B cell (primary cell): ENCODE measurements around the gene PAAF1. TPM values are rescaled to one million over a fixed set of nuclear protein-coding genes. Genes with fewer than 3 reads are reported as not detected.

Experiments used
- ATAC-seq: fragments of 200-7000 bp; cut with Tn5 transposase; one replicate; pipeline ENCODE4 v1.10.0; 2021; ENCODE audit warnings: low read depth, mild to moderate bottlenecking, moderate number of reproducible peaks, moderate library complexity
- CTCF ChIA-PET: fragments of 350-600 bp; sonication (Branson Sonifier 250); formaldehyde crosslinking; loops from one replicate; lab custom pipeline; 2021; ENCODE audit warnings: antibody characterized with exemption, inconsistent platforms; lab: Charles Lee
- POLR2A ChIA-PET: fragments of 350-600 bp; sonication (Branson Sonifier 250); formaldehyde crosslinking; loops from one replicate; lab custom pipeline; 2021; ENCODE audit warnings: antibody characterized with exemption; lab: Charles Lee
- DNase-seq: peaks from one replicate; pipeline ENCODE4 v3.0.0; 2013
- H2AFZ ChIP-seq: 2 replicates; pipeline ENCODE4 v1.6.1; 2012; ENCODE audit warnings: mild to moderate bottlenecking, low read depth, low read length; ENCODE audit not compliant: insufficient read depth, poor library complexity, severe bottlenecking
- H3K27ac ChIP-seq, 2 donors: 1 replicate in 1 of 2; 2 replicates in 1 of 2; pipeline ENCODE4 v1.5.1; 2012 to 2013; ENCODE audit warnings: low read length in 2 of 2, mild to moderate bottlenecking in 2 of 2, moderate library complexity in 1 of 2
- H3K27me3 ChIP-seq, 4 experiments: fragments of 200-600 bp in 1 of 4; sonication (generic) in 1 of 4; replicated peaks in 1 of 4; 1 replicate in 2 of 4; 2 replicates in 2 of 4; pipeline versions ENCODE4 v1.6.1 to v1.7.0; 2013 to 2016; ENCODE audit warnings: low read length in 3 of 4, mild to moderate bottlenecking in 2 of 4, mixed read lengths in 1 of 4, moderate library complexity in 1 of 4; ENCODE audit not compliant: insufficient read depth in 4 of 4, control insufficient read depth in 3 of 4; ENCODE audit errors: control extremely low read depth in 1 of 4
- H3K36me3 ChIP-seq, 2 experiments: replicated peaks in 1 of 2; 1 replicate in 1 of 2; 2 replicates in 1 of 2; pipeline versions ENCODE4 v1.6.1 to v1.7.1; 2013; ENCODE audit warnings: low read length in 1 of 2; ENCODE audit not compliant: insufficient read depth in 2 of 2, control insufficient read depth in 1 of 2; ENCODE audit errors: control extremely low read depth in 1 of 2, extremely low read depth in 1 of 2
- H3K4me1 ChIP-seq, 2 donors: fragments of 200-600 bp in 1 of 2; sonication (generic) in 1 of 2; 1 replicate in 1 of 2; 2 replicates in 1 of 2; pipeline versions ENCODE4 v1.5.1 to v1.6.1; 2013 to 2017; ENCODE audit warnings: low read length in 2 of 2; ENCODE audit not compliant: control insufficient read depth in 2 of 2, insufficient read depth in 2 of 2
- H3K4me2 ChIP-seq: replicated peaks from 2 replicates; pipeline ENCODE3; 2012; ENCODE audit warnings: mild to moderate bottlenecking, low read depth, low read length; ENCODE audit not compliant: poor library complexity, severe bottlenecking
- H3K4me3 ChIP-seq, 5 experiments: fragments of 200-600 bp in 1 of 5; sonication (generic) in 1 of 5; 1 replicate in 3 of 5; 2 replicates in 2 of 5; pipeline versions ENCODE4 v1.5.1 to v1.7.0; 2011 to 2016; ENCODE audit warnings: low read length in 4 of 5, mild to moderate bottlenecking in 4 of 5, low read depth in 2 of 5, control low read depth in 1 of 5, moderate library complexity in 1 of 5; ENCODE audit not compliant: insufficient read depth in 1 of 5; ENCODE audit errors: control extremely low read depth in 1 of 5, extremely low read depth in 1 of 5
- H3K79me2 ChIP-seq: fragments of 200-600 bp; sonication (generic); one replicate; pipeline ENCODE4 v1.6.0; 2016; ENCODE audit warnings: low read length; ENCODE audit not compliant: control insufficient read depth, insufficient read depth
- H3K9ac ChIP-seq: fragments of 200-600 bp; sonication (generic); 2 replicates; pipeline ENCODE4 v1.6.1; 2017; ENCODE audit warnings: mild to moderate bottlenecking, low read length, moderate library complexity
- H3K9me3 ChIP-seq, 3 donors: one replicate each; pipeline versions ENCODE4 v1.6.1 to v1.7.1; 2013; ENCODE audit warnings: low read length in 2 of 3; ENCODE audit not compliant: control insufficient read depth in 2 of 3, insufficient read depth in 1 of 3; ENCODE audit errors: control extremely low read depth in 1 of 3
- H4K20me1 ChIP-seq: 2 replicates; pipeline ENCODE4 v1.6.0; 2012; ENCODE audit warnings: mild to moderate bottlenecking, low read length; ENCODE audit not compliant: insufficient read depth, control insufficient read depth, poor library complexity, severe bottlenecking
- H3K27ac Mint-ChIP-seq: one replicate; pipeline ENCODE4 v1.8.0; 2021; ENCODE audit warnings: mixed read lengths
- H3K27me3 Mint-ChIP-seq: one replicate; pipeline ENCODE4 v1.8.0; 2021; ENCODE audit warnings: mixed read lengths
- H3K4me1 Mint-ChIP-seq: one replicate; pipeline ENCODE4 v1.8.0; 2021; ENCODE audit warnings: mixed read lengths
- H3K4me3 Mint-ChIP-seq: one replicate; pipeline ENCODE4 v1.8.0; 2021; ENCODE audit warnings: mixed read lengths
- H3K9me3 Mint-ChIP-seq: one replicate; pipeline ENCODE4 v1.8.0; 2022; ENCODE audit warnings: mixed read lengths; ENCODE audit not compliant: insufficient read depth
- EZH2 ChIP-seq: IDR thresholded peaks from 2 replicates; pipeline ENCODE4 v1.6.1; 2012; ENCODE audit warnings: borderline replicate concordance, low read depth, mild to moderate bottlenecking, moderate library complexity, low read length; ENCODE audit not compliant: insufficient read depth, poor library complexity, severe bottlenecking
- WGBS: methylation state at CpG from one replicate; pipeline ENCODE4 v1.1.5; 2013; ENCODE audit warnings: missing lambda C conversion rate; ENCODE audit not compliant: insufficient coverage; 5-methylcytosine and 5-hydroxymethylcytosine counted together
- intact Hi-C: fragments of 100-400 bp; cut with micrococcal nuclease; formaldehyde crosslinking; loops from one replicate; pipeline ENCODE4 v1.10.0; 2022
- polyA plus RNA-seq: library from polyadenylated mRNA; depleted of rRNA; stranded (reverse); fragments of >200 nt; gene quantifications from 2 replicates; pipeline ENCODE4 v1.2.3, GENCODE V29; 2012
- total RNA-seq, 2 donors: library from RNA; stranded (reverse); fragments of 120-200 nt in 1 of 2; gene quantifications; 1 replicate in 1 of 2; 2 replicates in 1 of 2; pipeline versions ENCODE4 v1.2.3 to v1.2.4, GENCODE V29; 2013 to 2022
- TF ChIP-seq, protein P1 (sequence below): fragments of 200-600 bp; IDR thresholded peaks from one replicate; pipeline ENCODE4 v1.8.0; 2022; ENCODE audit warnings: antibody characterized with exemption, mild to moderate bottlenecking

The PAAF1 gene
- total and polyA plus RNA-seq, 2 donors (not counting 1 experiment from before 2014, with no cell fraction given): 11.5 to 19.5 TPM

DNA sequence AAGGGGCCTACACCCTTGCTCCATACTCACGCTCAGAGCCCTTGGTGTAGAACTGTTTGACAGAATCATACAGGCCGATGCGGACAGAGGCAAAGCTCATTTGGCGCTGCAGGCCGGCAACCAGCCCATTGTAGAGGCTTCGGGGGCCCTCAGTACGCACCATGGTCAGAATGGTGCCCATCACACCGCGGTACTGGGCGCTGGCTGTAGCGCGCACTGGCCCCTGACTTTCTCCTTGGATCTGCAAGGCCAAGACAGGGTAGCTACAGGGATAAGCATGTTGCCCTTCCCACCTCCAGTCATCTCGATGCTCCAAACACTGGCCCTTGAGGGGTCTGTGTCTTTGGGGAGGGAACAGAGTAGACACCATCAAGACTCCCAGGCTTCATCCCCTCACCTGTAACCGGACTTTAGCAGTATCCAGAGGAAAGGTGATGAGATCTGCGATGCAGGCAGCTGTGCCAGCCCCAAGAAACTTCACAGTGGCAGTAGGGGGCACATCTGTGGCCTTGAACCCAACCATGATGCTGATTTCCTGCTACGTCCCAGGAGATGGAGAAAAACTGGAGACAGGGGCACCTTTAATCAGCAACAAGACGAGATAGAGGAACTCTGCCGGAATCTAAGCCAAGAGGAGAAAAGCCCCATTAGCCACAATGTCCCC, 101.2 kb downstream of the PAAF1 start:
- H3K9ac ChIP-seq: peak overlapping the region; percentile 97
- no peak for DNase-seq
- peaks cover 72% of the 10 kb centered on the region for H4K20me1 ChIP-seq
- no peaks in the 10 kb centered on the region for H3K9me3 ChIP-seq
- peaks cover 26 to 76% of the 10 kb centered on the region in 2 experiments for H3K36me3 ChIP-seq
- ChIA-PET POLR2A (interaction anchor here (1.0 to 8.8 kb wide), 2 partner anchors 7 to 24 kb away, joined by 3 to 155 read pairs; no protein-coding TSS in a partner anchor), CTCF (interaction anchor here (0.7 to 7.4 kb wide), 4 partner anchors 10 to 16 kb away, joined by 3 to 97 read pairs (median 4); no protein-coding TSS in a partner anchor)
- TF ChIP-seq, protein P1, sequence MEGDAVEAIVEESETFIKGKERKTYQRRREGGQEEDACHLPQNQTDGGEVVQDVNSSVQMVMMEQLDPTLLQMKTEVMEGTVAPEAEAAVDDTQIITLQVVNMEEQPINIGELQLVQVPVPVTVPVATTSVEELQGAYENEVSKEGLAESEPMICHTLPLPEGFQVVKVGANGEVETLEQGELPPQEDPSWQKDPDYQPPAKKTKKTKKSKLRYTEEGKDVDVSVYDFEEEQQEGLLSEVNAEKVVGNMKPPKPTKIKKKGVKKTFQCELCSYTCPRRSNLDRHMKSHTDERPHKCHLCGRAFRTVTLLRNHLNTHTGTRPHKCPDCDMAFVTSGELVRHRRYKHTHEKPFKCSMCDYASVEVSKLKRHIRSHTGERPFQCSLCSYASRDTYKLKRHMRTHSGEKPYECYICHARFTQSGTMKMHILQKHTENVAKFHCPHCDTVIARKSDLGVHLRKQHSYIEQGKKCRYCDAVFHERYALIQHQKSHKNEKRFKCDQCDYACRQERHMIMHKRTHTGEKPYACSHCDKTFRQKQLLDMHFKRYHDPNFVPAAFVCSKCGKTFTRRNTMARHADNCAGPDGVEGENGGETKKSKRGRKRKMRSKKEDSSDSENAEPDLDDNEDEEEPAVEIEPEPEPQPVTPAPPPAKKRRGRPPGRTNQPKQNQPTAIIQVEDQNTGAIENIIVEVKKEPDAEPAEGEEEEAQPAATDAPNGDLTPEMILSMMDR: no peak
- TF ChIP-seq EZH2: no peak
- no peaks in the 10 kb centered on the region for H3K9me3 Mint-ChIP-seq
- peak overlapping the region; percentile 94 to 99 for H3K27ac ChIP-seq
- WGBS: 97% methylated on average over 17 of the region's 18 CpGs
- intact Hi-C loops: no loop called here
- peak overlapping the region; percentile 96 for H3K27ac Mint-ChIP-seq
- H3K4me2 ChIP-seq: peak overlapping the region; percentile 96
- H3K4me3 Mint-ChIP-seq: peak overlapping the region; percentile 99
- H3K27me3 ChIP-seq: no peaks in the 10 kb centered on the region
- no peak overlapping the region for H2AFZ ChIP-seq
- peak overlapping the region in 3 of 5 experiments; percentile 5 to 97 (median 13) for H3K4me3 ChIP-seq
- peaks cover 85% of the 10 kb centered on the region for H3K4me1 Mint-ChIP-seq
- ATAC-seq: no peak
- no peaks in the 10 kb centered on the region for H3K27me3 Mint-ChIP-seq
- H3K79me2 ChIP-seq: peaks cover 58% of the 10 kb centered on the region
- H3K4me1 ChIP-seq: peaks cover 77 to 83% of the 10 kb centered on the region in 2 donors

DNA sequence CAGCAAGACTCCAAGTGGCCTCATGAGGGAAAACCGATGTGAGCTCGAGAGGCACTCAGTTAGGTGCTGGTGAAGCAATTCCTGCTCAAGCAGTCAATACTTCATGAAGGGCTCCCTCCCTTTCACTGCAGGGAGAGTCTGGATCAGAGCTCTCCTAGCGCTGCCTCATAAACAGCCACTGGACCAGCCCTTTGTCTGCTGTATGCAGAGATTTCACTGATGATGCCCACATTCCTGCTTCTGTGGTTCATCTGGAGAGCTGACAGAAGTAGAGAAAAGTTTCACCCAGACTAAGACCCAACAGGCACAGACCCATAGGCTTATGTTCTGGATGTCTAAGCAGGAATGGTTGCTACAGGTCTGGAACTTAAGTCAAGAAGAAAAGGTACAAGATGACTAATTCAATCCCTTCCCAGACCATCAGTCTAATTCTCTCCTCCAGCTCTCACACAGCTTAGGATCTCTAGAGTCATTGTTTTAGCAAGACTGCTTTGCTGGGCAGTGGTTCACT, 101.8 kb downstream of the PAAF1 start:
- Mint-ChIP-seq H3K27ac (peak overlapping the region; percentile 96), H3K4me1 (peaks cover 83% of the 10 kb centered on the region), H3K27me3 (no peaks in the 10 kb centered on the region), H3K4me3 (peak overlapping the region; percentile 99), H3K9me3 (no peaks in the 10 kb centered on the region)
- H3K4me3 ChIP-seq: peak overlapping the region in 4 of 5 experiments; percentile 13 to 100 (median 90)
- H3K4me1 ChIP-seq: peaks cover 74 to 81% of the 10 kb centered on the region in 2 donors
- POLR2A ChIA-PET: interaction anchor here (1.0 to 8.8 kb wide), 4 partner anchors 8 to 192 kb away, joined by 3 to 155 read pairs (median 40); partner anchors contain the start of genes C2CD3 and PPME1
- DNase-seq (no peak), ATAC-seq (no peak)
- peak overlapping the region; percentile 97 for H3K9ac ChIP-seq
- peaks cover 26 to 76% of the 10 kb centered on the region in 2 experiments for H3K36me3 ChIP-seq
- no peaks in the 10 kb centered on the region for H3K9me3 ChIP-seq
- TF ChIP-seq, protein P1: no peak
- TF ChIP-seq EZH2: no peak
- H3K27ac ChIP-seq: peak overlapping the region; percentile 94 to 99
- peaks cover 71% of the 10 kb centered on the region for H4K20me1 ChIP-seq
- intact Hi-C loops: no loop called here
- H3K27me3 ChIP-seq: no peaks in the 10 kb centered on the region
- WGBS: 100% methylated on average over 3 of the region's 3 CpGs
- no peak overlapping the region for H2AFZ ChIP-seq
- peak overlapping the region; percentile 96 for H3K4me2 ChIP-seq
- H3K79me2 ChIP-seq: peaks cover 58% of the 10 kb centered on the region
- CTCF ChIA-PET: interaction anchor here (0.7 to 7.4 kb wide), 5 partner anchors 9 to 33 kb away, joined by 3 to 97 read pairs (median 12); no protein-coding TSS in a partner anchor
